GM19397 (cell line): ENCODE results near the gene CRYBB1.

ENCODE experiments used
- ATAC-seq: cut with Tn5 transposase; IDR thresholded peaks from one replicate; pipeline ENCODE4 v1.9.1; 2021; ENCODE audit warnings: mild to moderate bottlenecking, moderate library complexity; ENCODE audit not compliant: unreplicated experiment

CRYBB1 gene

DNA sequence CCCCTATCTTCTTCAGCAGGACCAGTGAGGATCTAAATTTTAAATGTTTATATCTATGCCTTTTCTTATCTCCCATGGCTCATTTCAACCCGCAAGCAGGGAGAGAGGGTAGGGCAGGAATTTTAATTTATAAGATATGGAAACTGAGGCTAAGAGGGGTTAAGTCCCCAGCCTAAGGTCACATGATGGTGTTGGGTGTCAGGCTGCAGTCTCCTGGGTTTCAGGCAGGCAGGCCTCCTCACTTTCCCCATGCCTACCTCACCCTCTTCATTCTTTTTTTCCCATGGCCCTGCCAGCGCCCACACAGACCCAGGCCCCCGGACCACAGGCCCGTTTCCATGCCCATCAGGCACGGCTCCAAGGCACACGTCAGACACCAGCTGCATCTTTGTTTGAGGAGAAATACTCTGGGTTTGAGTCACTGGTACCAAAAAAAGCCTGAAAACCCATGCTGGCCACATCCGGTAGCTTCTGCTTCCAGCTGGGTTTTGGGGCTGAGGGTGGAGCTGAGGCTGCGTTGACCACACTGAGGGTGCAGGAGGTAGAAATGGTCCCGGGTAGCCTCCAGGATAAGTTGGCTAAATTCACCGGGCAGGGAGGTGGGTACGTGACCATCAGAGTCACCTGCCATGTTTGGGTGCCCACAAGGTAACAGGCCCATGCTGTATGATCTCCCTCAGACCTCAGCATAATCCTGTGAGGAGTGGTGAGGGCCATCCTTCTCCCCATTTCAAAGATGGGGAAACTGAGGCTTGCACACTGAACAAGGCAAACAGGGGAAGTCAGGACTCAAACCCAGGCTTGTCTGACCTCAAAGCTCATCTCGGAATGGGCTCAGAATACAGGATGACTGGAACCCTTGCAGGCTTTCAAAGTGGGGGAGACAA, 7.5 kb downstream of the CRYBB1 start:
- ATAC-seq: peak; percentile 75

DNA sequence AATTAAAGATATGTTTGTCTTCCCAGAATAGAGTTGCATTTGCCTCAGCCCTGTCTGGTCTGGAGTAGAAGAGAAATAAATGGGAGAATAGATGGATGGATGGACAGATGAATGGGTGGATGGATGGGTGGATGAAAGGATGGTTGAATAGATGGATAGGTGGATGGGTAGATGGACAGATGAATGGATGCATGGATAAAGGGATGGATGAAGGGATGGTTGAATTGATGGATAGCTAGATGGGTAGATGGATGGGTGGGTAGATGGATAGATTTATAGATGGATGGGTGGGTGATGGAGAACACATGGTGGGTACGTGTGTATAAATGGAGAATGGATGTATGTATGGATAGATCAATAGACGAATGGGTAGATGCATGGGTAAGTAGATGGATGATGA, 8.5 kb downstream of the CRYBB1 start:
- no peak for ATAC-seq

DNA sequence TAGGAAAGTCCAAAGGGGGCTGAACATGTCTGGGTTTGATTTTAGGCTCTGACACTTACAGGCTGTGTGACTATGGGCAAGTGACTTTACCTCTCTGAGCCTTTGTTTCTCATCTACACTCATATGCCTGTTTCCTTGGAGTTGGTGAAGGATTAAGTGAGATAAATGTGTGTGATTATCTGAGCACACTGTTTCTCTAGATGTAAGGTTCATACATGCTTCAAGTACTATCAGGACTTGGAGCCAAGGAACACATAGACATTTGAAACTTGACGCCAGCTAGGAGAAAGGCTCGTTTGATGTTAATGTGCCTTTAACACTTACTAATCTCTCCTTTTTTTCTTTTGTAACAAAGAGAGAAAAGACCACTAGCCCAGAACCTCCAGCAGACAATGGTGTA, 9.7 kb downstream of the CRYBB1 start:
- no peak for ATAC-seq

DNA sequence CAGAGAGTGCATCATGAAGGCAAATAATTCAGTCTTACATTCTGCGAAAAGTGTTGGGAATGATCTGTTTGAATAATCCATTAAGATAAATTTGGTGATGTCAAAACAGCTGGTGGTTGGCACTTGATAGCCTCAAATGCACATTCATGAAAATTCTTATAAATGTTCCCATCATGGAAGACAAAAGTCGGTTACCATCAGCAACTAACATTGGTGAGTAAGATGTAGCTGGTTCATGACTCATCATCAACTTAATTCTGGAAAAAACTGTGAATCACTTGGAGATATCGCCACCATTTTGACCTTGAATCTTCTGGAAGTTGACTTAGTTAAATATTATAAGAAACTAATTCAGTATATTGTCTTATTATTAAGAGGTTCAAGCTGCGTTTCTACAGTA, 11.2 kb downstream of the CRYBB1 start:
- no peak for ATAC-seq

DNA sequence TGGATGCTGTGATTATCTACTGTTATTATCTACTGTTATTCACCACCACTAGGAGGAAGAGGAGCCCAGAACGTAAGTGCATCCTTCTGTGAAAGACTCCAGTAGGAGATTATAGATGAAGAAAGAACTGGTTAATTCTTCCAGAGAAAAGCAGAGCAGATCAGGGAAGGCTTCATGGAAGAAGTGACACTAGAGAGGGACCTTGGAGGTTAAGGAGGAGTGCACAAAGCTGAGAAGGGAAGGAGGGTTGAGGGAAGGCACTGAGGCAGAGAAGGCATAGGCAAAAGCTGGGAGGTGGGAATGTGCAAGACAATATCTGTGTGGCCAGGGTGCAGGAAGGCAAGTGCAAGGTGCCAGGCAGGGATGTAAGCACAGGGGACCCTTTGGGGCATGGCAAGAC, 13.5 kb downstream of the CRYBB1 start:
- ATAC-seq: no peak

DNA sequence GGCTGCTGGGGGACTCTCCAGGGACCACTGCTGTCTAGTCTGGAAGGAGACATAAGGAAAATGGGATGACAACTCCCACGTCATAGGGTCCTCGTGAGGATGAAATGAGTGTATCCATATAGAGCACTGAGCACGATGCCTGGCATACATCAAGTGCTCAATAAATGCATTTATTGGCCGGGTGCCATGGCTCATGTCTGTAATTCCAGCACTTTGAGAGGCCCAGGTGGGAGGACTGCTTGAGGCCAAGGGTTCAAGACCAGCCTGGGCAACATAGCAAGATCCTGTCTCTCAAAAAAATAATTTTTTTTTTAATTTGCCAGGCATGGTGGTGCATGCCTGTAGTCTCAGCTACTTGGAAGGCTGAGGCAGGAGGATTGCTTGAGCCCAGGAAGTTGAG, 15.7 kb downstream of the CRYBB1 start:
- no peak for ATAC-seq

DNA sequence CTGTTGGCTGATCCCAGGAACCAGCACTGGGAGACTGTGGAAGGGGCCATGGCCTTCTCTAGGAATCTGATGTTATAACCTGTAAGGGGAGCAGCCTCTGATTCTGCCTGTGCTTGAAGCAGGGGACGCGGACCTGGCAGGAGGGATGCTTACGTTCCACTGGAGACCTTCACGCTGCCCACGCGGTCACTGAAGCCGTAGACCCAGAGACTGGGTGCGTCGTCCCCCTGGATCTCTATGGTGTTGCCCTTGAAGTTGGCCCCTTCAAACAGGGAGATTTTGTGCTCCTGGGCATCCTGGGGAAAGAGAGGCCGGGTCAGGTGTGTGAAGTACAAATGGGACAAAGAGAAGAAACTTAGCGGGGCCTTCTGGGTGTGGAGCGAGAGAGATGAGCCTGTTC, 16.1 kb downstream of the CRYBB1 start:
- no peak for ATAC-seq

DNA sequence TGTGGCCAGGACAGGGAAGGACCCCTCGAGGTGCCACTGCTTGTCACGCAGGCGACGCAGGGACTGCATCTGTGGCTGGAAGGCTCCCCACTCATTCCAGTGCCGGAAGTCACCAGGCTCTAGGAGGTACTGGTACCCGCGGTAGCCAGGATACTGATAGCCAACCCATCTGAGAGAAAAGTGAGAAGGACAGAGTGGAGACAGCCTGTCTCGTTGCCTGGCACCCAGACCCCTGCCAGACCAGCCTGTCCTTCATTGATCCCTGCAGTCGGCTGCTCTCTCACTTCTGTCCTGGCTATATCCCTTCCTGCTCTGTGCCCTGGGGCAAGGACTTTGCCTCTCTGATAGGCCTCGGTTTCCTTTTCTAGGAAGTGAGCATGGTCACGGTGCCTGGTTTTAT, 18.3 kb downstream of the CRYBB1 start:
- ATAC-seq: no peak

DNA sequence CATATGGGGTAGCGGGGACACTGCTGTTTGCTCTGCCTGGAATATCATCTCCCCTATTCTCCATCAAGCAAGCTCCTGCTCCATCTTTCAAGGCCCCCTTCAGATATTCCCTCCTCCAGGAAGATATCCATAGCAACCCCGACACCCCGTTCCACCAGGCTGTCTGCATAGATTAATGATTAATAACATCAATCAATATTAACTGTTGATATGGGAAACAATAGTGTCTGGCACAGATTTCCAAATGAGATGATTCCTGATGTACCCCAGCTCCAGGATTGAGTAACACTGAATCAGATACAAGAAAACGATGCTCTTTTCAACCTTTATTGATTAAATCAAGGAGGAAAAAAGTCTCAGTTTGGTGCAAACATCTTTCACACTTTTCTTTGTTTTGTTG, 20.3 kb downstream of the CRYBB1 start:
- no peak for ATAC-seq

DNA sequence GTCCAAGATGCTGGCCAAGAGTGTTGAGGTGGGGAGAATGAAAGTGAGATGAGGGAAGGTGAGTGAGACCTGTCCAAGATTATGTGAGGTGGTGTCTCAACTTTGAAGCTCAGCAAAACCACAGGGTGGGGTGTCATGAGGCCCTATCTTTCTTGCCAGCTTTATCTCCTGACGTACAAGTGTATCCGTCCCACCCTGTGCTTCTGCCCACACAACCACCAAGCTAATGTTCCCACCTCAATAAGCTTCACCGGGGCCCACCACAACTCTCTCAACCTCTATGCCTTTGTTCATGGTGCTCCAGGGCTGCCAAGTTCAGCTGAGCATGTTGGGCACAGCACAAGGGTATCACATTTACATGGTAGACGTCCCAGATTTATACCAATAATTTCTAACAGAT, 20.8 kb downstream of the CRYBB1 start:
- no peak for ATAC-seq

DNA sequence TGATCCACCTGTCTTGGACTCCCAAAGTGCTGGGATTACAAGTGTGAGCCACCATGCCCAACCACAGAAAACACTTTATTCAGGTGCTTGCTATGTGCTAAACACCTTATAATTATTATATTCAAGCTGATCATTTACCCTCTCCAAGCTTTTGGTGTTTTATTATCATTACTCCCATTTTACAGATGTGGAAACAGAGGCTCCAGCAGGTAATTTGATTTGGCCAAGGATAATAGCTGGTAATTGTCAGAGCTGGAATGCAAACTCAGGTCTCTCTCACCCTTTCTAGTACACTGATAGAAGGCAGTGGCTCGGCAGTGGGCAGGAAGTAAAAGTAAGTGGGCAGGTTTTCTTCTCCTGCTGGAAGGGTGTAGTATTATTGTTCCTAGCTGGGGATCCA, 24.1 kb downstream of the CRYBB1 start:
- no peak for ATAC-seq

DNA sequence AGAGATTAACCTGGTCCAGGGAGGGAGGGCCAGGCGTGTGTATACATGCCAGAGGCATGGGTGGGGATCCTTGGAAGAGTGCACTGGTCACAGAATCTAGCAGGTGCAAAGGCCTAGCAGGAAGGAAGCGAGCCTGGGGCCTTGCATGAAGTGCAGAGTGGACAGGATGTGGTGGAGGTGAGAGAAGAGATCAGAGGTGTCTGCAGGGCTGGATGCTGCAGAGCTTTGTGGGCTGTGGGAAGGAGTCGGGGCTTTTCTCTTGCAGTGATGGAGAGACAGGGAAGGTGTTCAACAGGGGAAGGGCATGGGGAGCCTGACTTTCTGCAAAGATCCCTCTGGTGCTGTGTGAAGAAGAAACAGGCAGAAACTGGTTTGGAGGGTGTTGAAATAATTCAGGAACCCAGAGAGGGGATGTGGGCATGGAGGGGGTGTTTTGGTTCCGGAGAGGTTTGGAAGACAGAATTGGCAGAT, 25.4 kb downstream of the CRYBB1 start:
- peak; percentile 41 for ATAC-seq

DNA sequence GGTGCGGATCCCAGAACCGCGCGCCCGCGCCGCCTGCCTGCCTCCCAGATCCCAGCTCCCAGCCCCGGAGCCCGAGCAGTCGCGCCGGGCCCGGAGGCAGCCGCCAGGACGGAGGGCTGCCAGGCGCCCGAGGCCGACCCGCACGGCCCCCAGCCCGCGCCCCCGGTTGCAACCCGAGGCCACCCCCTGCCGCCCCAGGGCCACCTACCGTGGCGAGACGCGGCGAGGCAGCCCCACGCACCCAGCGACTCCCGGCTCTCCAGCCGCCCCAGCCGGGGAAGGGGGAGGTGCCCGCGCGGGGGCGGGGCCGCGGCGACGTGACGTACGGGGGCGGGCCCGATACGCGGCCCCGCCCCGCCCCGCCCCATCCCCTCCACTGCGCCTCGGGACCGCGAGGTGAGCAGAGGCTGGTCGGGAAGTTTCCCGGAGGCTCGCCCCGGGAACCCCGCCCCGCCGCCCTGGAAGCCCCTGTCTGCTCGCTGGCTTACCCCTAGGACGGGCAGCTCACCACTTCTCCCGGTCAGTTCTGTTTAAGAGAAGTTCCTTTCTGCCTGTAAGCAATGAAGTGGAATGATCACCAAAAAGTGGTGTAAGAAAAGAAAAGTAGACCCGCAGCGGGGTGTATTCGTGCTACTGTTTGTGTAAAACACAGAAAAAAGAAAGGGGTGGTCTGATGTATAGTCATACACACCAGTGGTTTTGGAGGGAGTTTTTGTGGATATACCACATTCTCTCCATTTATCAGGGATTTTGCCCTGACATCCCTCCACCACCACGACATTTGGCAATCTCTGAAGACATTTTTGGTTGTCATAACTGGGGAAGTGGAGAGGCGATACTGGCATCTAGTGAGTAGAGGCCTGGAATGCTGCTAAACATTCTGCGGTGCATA, 27.7 kb downstream of the CRYBB1 start, which contains the start of gene TPST2:
TSS of gene TPST2 (minus strand) at position 288 of the 892 bp plus-strand sequence. CDS start 48,502 bp downstream, outside the sequence.
- ATAC-seq: peak; percentile 76

DNA sequence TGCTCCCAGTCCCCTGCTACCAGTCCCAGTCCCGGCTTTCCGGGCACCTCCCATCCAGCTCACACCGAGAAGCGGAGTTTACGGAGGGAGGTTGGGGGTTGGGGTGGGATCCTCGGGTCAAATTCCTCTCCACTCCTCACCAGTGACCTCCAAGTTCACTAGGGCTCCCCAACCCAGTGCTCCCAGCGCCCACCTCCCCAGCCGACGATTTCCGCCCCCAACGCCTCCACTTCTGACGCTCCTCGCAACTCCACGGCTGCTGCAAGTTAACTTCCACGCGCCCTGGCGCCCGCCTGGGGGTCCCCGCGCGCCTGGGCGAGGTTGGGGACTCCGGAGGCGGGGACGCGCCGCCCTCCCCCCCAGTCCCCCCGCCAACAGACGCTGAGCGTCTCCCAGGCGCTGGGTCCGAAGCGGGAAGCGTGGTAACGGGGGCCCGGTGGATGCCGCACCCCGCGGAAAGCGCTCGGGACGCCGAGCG, 28.4 kb downstream of the CRYBB1 start:
- ATAC-seq: peak; percentile 22

DNA sequence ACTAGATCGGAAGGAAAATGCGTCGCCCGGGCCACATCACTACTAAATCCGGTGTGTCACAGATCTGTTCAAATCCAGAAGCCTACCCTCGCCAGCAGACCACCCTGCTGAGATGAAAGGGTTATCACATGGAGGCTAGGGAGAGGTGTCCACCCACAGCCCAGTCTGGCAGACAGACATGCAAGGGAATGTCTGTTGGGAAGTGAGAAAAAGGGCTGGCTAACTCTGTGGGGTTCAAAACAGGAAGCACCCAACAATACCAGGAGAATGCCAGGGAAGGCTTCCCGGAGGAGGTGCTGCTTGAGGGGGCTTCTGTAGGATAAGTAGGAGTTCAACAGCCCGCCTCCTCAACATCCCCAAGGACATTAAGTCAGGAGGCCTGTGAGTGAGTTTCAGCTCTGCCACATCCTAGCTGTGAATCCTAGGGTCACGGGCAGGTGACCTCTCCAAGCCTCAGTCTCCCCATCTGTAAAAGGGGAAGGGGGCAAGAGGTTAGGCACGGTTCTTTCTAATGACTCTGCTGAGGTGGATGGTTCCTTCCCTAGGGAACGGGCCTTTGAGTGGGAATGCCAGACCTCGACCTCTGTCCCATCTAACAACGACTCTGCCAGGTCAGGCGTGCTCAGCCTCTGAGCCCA, 29.0 kb downstream of the CRYBB1 start:
- ATAC-seq: no peak

DNA sequence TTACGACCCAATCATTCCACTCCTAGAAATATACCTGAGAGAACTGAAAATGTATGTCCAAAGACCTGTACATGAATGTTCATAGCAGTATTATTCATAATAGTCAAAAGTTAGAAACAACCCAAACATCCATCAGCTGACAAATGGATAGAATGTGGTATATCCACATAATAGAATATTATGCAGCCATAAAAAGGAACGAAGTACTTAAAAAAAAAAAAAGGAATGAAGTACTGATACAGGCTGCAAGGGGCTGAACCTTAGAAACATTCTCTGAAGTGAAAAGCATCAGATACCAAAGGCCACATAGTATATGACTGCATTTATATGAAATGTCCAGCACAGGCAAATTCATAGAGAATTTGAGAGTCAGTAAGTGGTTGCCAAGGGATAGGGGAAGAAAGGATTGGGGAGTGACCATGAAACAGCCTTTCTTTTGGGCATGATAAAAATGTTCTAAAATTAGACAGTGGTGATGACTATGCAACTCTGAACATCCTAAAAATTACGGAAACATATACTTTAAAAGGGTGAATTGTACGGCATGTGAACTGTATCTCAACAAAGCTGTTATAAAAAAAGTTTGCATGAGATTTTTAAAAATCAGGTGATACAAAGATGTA, 29.7 kb downstream of the CRYBB1 start:
- ATAC-seq: no peak

DNA sequence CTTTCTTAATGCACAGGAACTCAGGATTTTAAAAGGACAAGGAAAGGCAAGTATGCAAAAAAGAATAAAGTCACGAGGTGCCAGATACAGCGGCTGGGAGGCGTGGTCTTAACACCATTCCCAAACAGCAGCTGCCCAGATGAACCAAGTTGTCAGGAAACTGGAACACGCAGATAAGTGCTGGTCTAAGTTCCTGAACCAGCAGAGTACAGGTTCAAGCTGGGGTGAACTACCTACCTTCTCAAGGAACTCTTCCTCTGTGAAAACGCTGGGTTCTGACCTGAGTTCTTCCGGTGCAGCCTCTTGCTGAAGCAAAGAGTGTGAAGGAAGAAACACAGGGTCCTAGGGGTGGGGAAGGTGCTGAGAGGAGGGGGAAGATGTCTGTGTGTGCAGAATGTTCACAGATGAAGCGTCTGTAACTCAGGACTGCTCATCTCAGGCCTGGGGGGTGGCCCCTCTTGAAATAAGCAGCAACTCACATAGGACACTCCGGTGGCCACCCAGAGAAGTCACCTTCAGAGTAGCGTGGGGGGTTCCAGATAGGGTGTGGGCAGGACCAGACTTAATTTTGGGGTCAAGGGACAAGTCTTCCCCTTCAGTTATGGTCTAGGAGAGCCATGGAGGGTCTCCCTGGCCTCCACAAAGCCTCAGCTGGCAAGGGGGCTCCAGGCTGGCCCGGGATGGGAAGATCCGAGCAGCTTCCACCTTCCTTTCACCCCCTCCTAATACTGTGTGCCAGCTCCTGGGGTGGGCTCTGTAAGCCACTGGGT, 31.1 kb downstream of the CRYBB1 start:
- no peak for ATAC-seq

DNA sequence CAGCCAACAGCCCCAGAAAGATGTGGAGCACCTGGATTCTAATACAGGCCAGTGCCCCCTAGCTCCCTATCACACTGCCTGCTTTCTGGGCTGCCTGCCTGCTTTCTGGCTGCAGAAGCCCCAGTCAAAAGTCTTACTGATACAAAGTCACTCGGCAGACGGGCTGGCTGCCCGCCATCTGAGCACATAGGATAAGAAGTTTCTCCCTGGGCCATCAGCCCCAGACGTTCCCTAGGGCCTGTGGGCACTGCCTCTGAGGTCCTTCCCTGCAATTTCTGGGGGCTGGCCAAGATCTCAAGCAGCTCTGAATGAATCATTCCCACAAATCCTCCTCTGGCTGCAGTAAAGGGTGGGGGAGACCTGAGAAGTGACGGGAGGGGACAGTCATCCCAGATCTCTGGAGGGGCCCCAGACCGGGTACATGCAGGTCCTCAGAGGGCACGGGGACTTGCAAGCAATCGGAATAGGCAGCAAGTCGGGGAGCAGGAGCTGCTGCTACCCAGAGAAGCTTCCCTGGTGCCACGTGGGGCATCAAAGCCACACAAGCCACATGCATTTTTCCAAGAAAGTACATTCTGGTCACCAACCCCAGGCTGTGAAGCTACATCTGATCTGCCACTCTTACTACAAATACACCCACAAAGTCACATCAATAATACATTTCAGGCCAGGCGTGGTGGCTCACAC, 32.6 kb downstream of the CRYBB1 start:
- no peak for ATAC-seq

DNA sequence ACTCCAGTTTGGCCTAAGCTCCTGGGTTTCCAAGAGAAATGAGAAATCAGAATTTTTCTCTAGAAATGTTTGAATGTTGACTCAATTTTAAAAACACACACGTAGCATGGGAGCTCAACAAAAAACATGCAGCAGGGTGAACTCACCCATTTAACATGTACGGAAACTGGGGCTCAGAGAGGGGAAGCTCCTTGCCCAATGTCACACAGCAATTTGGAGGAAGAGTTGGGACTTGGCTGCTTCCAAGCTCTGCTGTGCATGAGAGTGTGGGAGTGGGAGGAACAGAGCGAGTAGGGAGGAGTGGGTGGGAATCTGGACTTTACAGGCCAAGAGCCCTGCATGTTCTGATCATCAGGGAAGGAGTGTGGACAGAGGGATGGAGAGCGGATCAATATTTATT, 33.8 kb downstream of the CRYBB1 start:
- ATAC-seq: no peak
